HEK293 (cell line): ENCODE data around the gene PRM1.

Experiments
- CTCF ChIP-seq: fragments of 450-650 bp; formaldehyde crosslinking; IDR thresholded peaks from 2 replicates; pipeline ENCODE4 v1.5.1; 2016; ENCODE audit warnings: missing biosample characterization, missing genetic modification characterization
- MZF1 ChIP-seq: fragments of 450-650 bp; formaldehyde crosslinking; IDR thresholded peaks from 2 replicates; pipeline ENCODE4 v1.5.1; 2017; ENCODE audit warnings: missing biosample characterization, missing genetic modification characterization, borderline replicate concordance
- PATZ1 ChIP-seq: fragments of 450-650 bp; formaldehyde crosslinking; IDR thresholded peaks from 2 replicates; pipeline ENCODE4 v1.5.1; 2016; ENCODE audit warnings: missing biosample characterization, missing genetic modification characterization
- ZBTB8A ChIP-seq: fragments of 450-650 bp; formaldehyde crosslinking; IDR thresholded peaks from 2 replicates; pipeline ENCODE4 v1.5.1; 2016; ENCODE audit warnings: missing biosample characterization, missing genetic modification characterization
- ZFP3 ChIP-seq: fragments of 450-650 bp; formaldehyde crosslinking; IDR thresholded peaks from 2 replicates; pipeline ENCODE4 v1.5.1; 2016; ENCODE audit warnings: low read depth, missing biosample characterization, missing genetic modification characterization
- ZNF274 ChIP-seq, 2 experiments: fragments of 200-500 bp in 1 of 2; fragments of 450-650 bp in 1 of 2; sonication (Bioruptor generic) in 1 of 2; formaldehyde crosslinking in 1 of 2; IDR thresholded peaks; 2 replicates each; pipeline versions ENCODE4 v1.5.1 to v1.6.1; 2014 to 2016; ENCODE audit warnings: borderline replicate concordance in 1 of 2, inconsistent platforms in 1 of 2, low read length in 1 of 2, missing biosample characterization in 1 of 2, missing genetic modification characterization in 1 of 2
- ZNF747 ChIP-seq: fragments of 450-650 bp; formaldehyde crosslinking; IDR thresholded peaks from 2 replicates; pipeline ENCODE4 v1.5.1; 2016; ENCODE audit warnings: missing biosample characterization, missing genetic modification characterization
- ZSCAN23 ChIP-seq: fragments of 450-650 bp; formaldehyde crosslinking; IDR thresholded peaks from 2 replicates; pipeline ENCODE4 v1.5.1; 2016; ENCODE audit warnings: missing biosample characterization, missing genetic modification characterization

DNA sequence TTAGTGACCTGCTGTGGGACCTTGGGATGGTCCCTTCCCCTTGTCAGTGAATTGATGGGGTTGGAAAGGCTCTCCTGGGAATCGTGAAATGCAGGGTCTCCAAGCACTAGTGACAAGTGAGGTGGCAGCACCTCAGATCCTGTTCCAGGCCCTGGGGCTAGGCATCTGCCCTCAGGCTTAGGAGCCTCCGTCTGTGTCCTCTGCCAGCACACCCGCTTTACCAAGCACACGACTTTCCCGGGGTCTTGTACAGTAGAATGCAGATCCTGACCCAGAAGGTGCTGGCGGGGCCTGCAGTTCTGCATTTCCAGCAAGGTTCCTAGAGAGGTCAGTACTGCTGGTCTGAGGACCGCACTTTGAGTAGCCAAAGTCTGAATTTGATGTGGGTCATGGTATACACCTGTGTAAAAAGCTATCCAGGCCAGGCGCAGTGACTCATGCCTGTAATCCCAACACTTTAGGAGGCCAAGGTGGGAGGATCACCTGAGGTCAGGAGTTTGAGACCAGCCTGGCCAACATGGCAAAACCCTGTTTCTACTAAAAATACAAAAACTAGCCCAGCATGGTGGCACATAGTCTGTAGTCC, 33.3 kb upstream of the PRM1 start:
- TF ChIP-seq ZSCAN23 (tag by site-specific recombination) (no peak), ZNF747 (tag by site-specific recombination) (no peak), ZFP3 (tag by site-specific recombination) (no peak), ZBTB8A (tag by site-specific recombination) (no peak), CTCF (tag by site-specific recombination) (no peak), ZNF274 (IDR thresholded peaks at IDR 0.05; ENCODE audit: low read length) (no peak), ZNF274 (tag by site-specific recombination; IDR thresholded peaks at IDR 0.05; ENCODE audit: borderline replicate concordance) (no peak), PATZ1 (tag by site-specific recombination) (no peak), MZF1 (tag by site-specific recombination) (no peak)
